Endothelial cell of umbilical vein (primary cell): ENCODE results near the gene SLC4A4. TPM values are rescaled to one million over a fixed set of nuclear protein-coding genes. Genes with fewer than 3 reads are reported as not detected.

ENCODE experiments used
- BruUV-seq: library from RNA; stranded (reverse); fragments of 400-500 nt; replicated peaks from 2 replicates; lab custom pipeline; 2021; lab: Mats Ljungman, UMichigan
- CTCF ChIA-PET: fragments of 300-600, 350-600 bp; sonication (Branson Sonifier 250); formaldehyde crosslinking; loops from one replicate; lab custom pipeline; 2021; ENCODE audit warnings: antibody characterized with exemption, inconsistent platforms; lab: Charles Lee
- POLR2A ChIA-PET: fragments of 300-600, 350-600 bp; sonication (Branson Sonifier 250); formaldehyde crosslinking; loops from one replicate; lab custom pipeline; 2021; ENCODE audit warnings: antibody characterized with exemption, inconsistent platforms; lab: Charles Lee
- DNase-seq: peaks from one replicate; pipeline ENCODE4 v3.0.0-alpha.2; 2011; ENCODE audit warnings: low read depth, low spot score
- FAIRE-seq: peaks from 2 replicates; lab custom pipeline; 2011; peaks lifted over from hg19 to GRCh38; lab: Jason Lieb, UNC
- H2AFZ ChIP-seq: 2 replicates; pipeline ENCODE4 v1.6.0; 2012; ENCODE audit warnings: low read depth, low read length, control low read depth, inconsistent platforms
- H3K27ac ChIP-seq: 2 replicates; pipeline ENCODE4 v1.5.1; 2011; ENCODE audit warnings: low read depth, mild to moderate bottlenecking, control low read depth, low read length, moderate library complexity; ENCODE audit not compliant: insufficient read depth
- H3K27me3 ChIP-seq, 2 experiments: 2 replicates each; pipeline versions ENCODE4 v1.6.0 to v1.6.1; 2011; ENCODE audit warnings: low read length in 2 of 2, mixed read lengths in 1 of 2; ENCODE audit not compliant: control insufficient read depth in 2 of 2, insufficient read depth in 2 of 2
- H3K36me3 ChIP-seq, 2 experiments: 2 replicates in 1 of 2; 3 replicates in 1 of 2; pipeline ENCODE4 v1.5.1; 2011; ENCODE audit warnings: low read length in 2 of 2, mild to moderate bottlenecking in 1 of 2, moderate library complexity in 1 of 2; ENCODE audit not compliant: control insufficient read depth in 2 of 2, insufficient read depth in 2 of 2; ENCODE audit errors: extremely low read depth in 1 of 2
- H3K4me1 ChIP-seq: 3 replicates; pipeline ENCODE4 v1.5.1; 2011; ENCODE audit warnings: mild to moderate bottlenecking, low read length; ENCODE audit not compliant: control insufficient read depth, insufficient read depth; ENCODE audit errors: extremely low read depth
- H3K4me2 ChIP-seq: 2 replicates; pipeline ENCODE4 v1.6.1; 2011; ENCODE audit warnings: low read length, control low read depth, mixed read lengths; ENCODE audit not compliant: insufficient read depth
- H3K4me3 ChIP-seq, 3 experiments: fragments of 200-600 bp in 1 of 3; sonication (generic), shearing (Covaris generic) in 1 of 3; replicated peaks in 1 of 3; 2 replicates each; pipeline ENCODE4 v1.5.1; 2011 to 2016; ENCODE audit warnings: control low read depth in 3 of 3, low read length in 3 of 3, mild to moderate bottlenecking in 2 of 3, inconsistent platforms in 1 of 3, low read depth in 1 of 3, moderate library complexity in 1 of 3; ENCODE audit not compliant: insufficient read depth in 1 of 3
- H3K79me2 ChIP-seq: 2 replicates; pipeline ENCODE4 v1.6.0; 2012; ENCODE audit warnings: low read length, inconsistent platforms; ENCODE audit not compliant: control insufficient read depth, insufficient read depth
- H3K9ac ChIP-seq: replicated peaks from 2 replicates; pipeline ENCODE3; 2011; ENCODE audit warnings: low read length, control low read depth; ENCODE audit not compliant: insufficient read depth; ENCODE audit errors: extremely low read depth
- H3K9me1 ChIP-seq: replicated peaks from 3 replicates; pipeline ENCODE4 v1.6.0; 2011; ENCODE audit warnings: mild to moderate bottlenecking, low read length; ENCODE audit not compliant: control insufficient read depth, insufficient read depth; ENCODE audit errors: extremely low read depth
- H3K9me3 ChIP-seq: replicated peaks from 2 replicates; pipeline ENCODE4 v1.5.1; 2012; ENCODE audit warnings: low read length, inconsistent platforms; ENCODE audit not compliant: control insufficient read depth, insufficient read depth
- H4K20me1 ChIP-seq: replicated peaks from 2 replicates; pipeline ENCODE3; 2011; ENCODE audit warnings: mild to moderate bottlenecking, low read length; ENCODE audit not compliant: control insufficient read depth, insufficient read depth; ENCODE audit errors: extremely low read depth
- CTCF ChIP-seq, 2 donors: IDR thresholded peaks; 1 replicate in 1 of 2; 2 replicates in 1 of 2; pipeline ENCODE4 v1.5.1; 2011; ENCODE audit warnings: low read length in 2 of 2, mild to moderate bottlenecking in 2 of 2, moderate library complexity in 2 of 2, control low read depth in 1 of 2, inconsistent platforms in 1 of 2, low read depth in 1 of 2; ENCODE audit not compliant: insufficient read depth in 1 of 2; ENCODE audit errors: extremely low read depth in 1 of 2
- EZH2 ChIP-seq: IDR thresholded peaks from 2 replicates; pipeline ENCODE4 v1.6.1; 2012; ENCODE audit warnings: borderline replicate concordance, low read depth, mild to moderate bottlenecking, moderate library complexity, low read length, inconsistent platforms; ENCODE audit not compliant: severe bottlenecking
- FOS ChIP-seq: IDR thresholded peaks from 2 replicates; pipeline ENCODE4 v1.6.1; 2011; ENCODE audit warnings: mild to moderate bottlenecking, low read length, moderate library complexity, borderline replicate concordance; ENCODE audit not compliant: insufficient read depth
- GATA2 ChIP-seq: IDR thresholded peaks from 2 replicates; pipeline ENCODE4 v1.7.0; 2011; ENCODE audit warnings: low read depth, mild to moderate bottlenecking, moderate library complexity, mixed read lengths, low read length; ENCODE audit not compliant: insufficient read length, insufficient read depth
- JUN ChIP-seq: IDR thresholded peaks from 2 replicates; pipeline ENCODE4 v1.6.1; 2011; ENCODE audit warnings: borderline replicate concordance, low read depth; ENCODE audit not compliant: insufficient read length, insufficient read depth
- MAX ChIP-seq: IDR thresholded peaks from 2 replicates; pipeline ENCODE4 v1.6.1; 2011; ENCODE audit not compliant: insufficient read depth, insufficient read length
- MYC ChIP-seq: IDR thresholded peaks from one replicate; pipeline ENCODE4 v1.6.1; 2011; ENCODE audit warnings: mild to moderate bottlenecking, low read depth, low read length
- POLR2A ChIP-seq: IDR thresholded peaks from 2 replicates; pipeline ENCODE4 v1.6.1; 2012; ENCODE audit warnings: low read depth, mild to moderate bottlenecking, control low read depth, low read length
- POLR2AphosphoS5 ChIP-seq: IDR thresholded peaks from 2 replicates; pipeline ENCODE4 v1.6.1; 2012; ENCODE audit warnings: low read depth, mild to moderate bottlenecking, control low read depth, low read length, moderate library complexity; ENCODE audit not compliant: insufficient read depth
- dilution Hi-C: fragments of 300-500 bp; cut with MboI; formaldehyde crosslinking; loops from one replicate; pipeline ENCODE4 v1.15.0; 2019; ENCODE audit warnings: low sequenced_read_pairs; ENCODE audit not compliant: extremely low pct_ligation_motif_present
- intact Hi-C: fragments of 100-400 bp; cut with micrococcal nuclease; formaldehyde crosslinking; loops from one replicate; pipeline ENCODE4 v1.10.0; 2022
- polyA plus RNA-seq, 4 experiments: library from polyadenylated mRNA; depleted of rRNA in 3 of 4; stranded (reverse) in 3 of 4; unstranded in 1 of 4; fragments of >200 nt; gene quantifications; 2 replicates each; pipeline versions ENCODE4 v1.2.1 to v1.2.3, GENCODE V29; 2011 to 2012; ENCODE audit warnings: missing spikeins in 1 of 4
- total RNA-seq: library from RNA; stranded (reverse); gene quantifications from 2 replicates; pipeline ENCODE4 v1.2.3, GENCODE V29; 2021

SLC4A4 gene
- total and polyA plus RNA-seq, 2 donors (not counting 3 experiments of a cell fraction or from before 2014, with no cell fraction given): not detected

- Histone ChIP-seq H3K4me3 (no peak overlapping the region), H3K9ac (no peak overlapping the region), H3K27ac (no peak overlapping the region), H3K79me2 (no peaks in the 10 kb centered on the region), H3K4me1 (no peaks in the 10 kb centered on the region), H3K4me2 (no peak overlapping the region), H2AFZ (no peak overlapping the region), H3K27me3 (no peaks in the 10 kb centered on the region), H3K36me3 (no peaks in the 10 kb centered on the region), H4K20me1 (no peaks in the 10 kb centered on the region), H3K9me3 (no peaks in the 10 kb centered on the region), H3K9me1 (no peaks in the 10 kb centered on the region)
- CTCF ChIA-PET: no interaction called here
- intact Hi-C loops: no loop called here
- DNase-seq (no peak), FAIRE-seq (no peak)
- dilution Hi-C loops: no loop called here
- POLR2A ChIA-PET: no interaction called here
- TF ChIP-seq EZH2 (no peak), POLR2A (no peak), GATA2 (no peak), POLR2AphosphoS5 (no peak), CTCF (IDR thresholded peaks at IDR 0.05; ENCODE audit: extremely low read depth in 1 of 2, insufficient read depth in 1 of 2, low read depth in 1 of 2, low read length in 2 of 2) (no peak), MYC (no peak), JUN (no peak), MAX (no peak), FOS (no peak)
- BruUV-seq: no TSS peak
These were observed 31.1 kb upstream of the SLC4A4 start for GRCh38 chr4:71307729-71308128.
